Adrenal gland (tissue), 12 donors: ENCODE measurements around the gene C14orf132. TPM values are rescaled to one million over a fixed set of nuclear protein-coding genes. Genes with fewer than 3 reads are reported as not detected.

ENCODE experiments used
- DNase-seq, 7 donors: peaks; one replicate each; pipeline ENCODE4 v3.0.0-alpha.2; 2019 to 2020
- H3K27ac ChIP-seq, 5 donors: fragments of 200-600 bp; sonication (generic) in 4 of 5; 1 replicate in 3 of 5; 2 replicates in 2 of 5; pipeline versions ENCODE4 v1.5.1 to v1.8.0; 2016 to 2020; ENCODE audit warnings: mild to moderate bottlenecking in 1 of 5
- H3K27me3 ChIP-seq: fragments of 200-600 bp; 2 replicates; pipeline ENCODE4 v1.8.0; 2021
- H3K36me3 ChIP-seq, 2 donors: fragments of 200-600 bp; replicated peaks in 1 of 2; 1 replicate in 1 of 2; 2 replicates in 1 of 2; pipeline versions ENCODE4 v1.5.1 to v1.8.0; 2018 to 2022
- H3K4me1 ChIP-seq, 2 donors: fragments of 200-600 bp; replicated peaks in 1 of 2; 1 replicate in 1 of 2; 2 replicates in 1 of 2; pipeline versions ENCODE4 v1.5.1 to v1.8.0; 2018 to 2021
- H3K4me3 ChIP-seq, 4 donors: fragments of 200-600 bp; sonication (generic) in 3 of 4; one replicate each; pipeline ENCODE4 v1.5.1; 2016 to 2018
- H3K9me3 ChIP-seq, 3 donors: fragments of 200-600 bp; sonication (generic) in 1 of 3; replicated peaks in 1 of 3; 1 replicate in 2 of 3; 2 replicates in 1 of 3; pipeline versions ENCODE4 v1.5.1 to v1.8.0; 2016 to 2021
- CTCF ChIP-seq, 6 experiments: fragments of 450-650 bp in 4 of 6; fragments of 200-600 bp in 2 of 6; sonication (generic) in 1 of 6; IDR thresholded peaks; 1 replicate in 5 of 6; 2 replicates in 1 of 6; pipeline versions ENCODE4 v1.5.1 to v1.8.0; 2016 to 2021; ENCODE audit warnings: antibody characterized with exemption in 6 of 6, mild to moderate bottlenecking in 2 of 6, moderate library complexity in 1 of 6
- POLR2A ChIP-seq, 2 donors: fragments of 450-650 bp; IDR thresholded peaks; one replicate each; pipeline ENCODE4 v1.6.1; 2017; ENCODE audit warnings: antibody characterized with exemption in 2 of 2, mild to moderate bottlenecking in 2 of 2, moderate library complexity in 1 of 2
- whole genome bisulfite sequencing, 4 donors: extraction: QIAGEN DNeasy Blood & Tissue Kit in 2 of 4; methylation state at CpG; one replicate each; pipeline versions ENCODE4 v1.1.5 to v1.1.7; 2013 to 2017; 5-methylcytosine and 5-hydroxymethylcytosine counted together
- intact Hi-C, 2 donors: fragments of 100-400 bp; cut with DNase I; formaldehyde crosslinking; loops; one replicate each; pipeline versions ENCODE4 v1.14.1 to v1.15.0; 2022 to 2023
- polyA plus RNA-seq, 3 donors: library from polyadenylated mRNA; stranded (reverse); fragments of 200-250 nt in 2 of 3; fragments of 350-450 nt in 1 of 3; fragmentation: Illumina TruSeq in 1 of 3; extraction: RNeasy Lipid Tissue Mini Kit (QIAGEN cat#74804) in 1 of 3; gene quantifications; one replicate each; pipeline ENCODE4 v1.2.3, GENCODE V29; 2013 to 2014
- total RNA-seq, 9 donors: library from RNA; depleted of rRNA in 4 of 9; stranded (reverse); fragments of >200 nt in 4 of 9; fragments of 120-200 nt in 1 of 9; fragmentation: NEBNext Ultra II Directional in 1 of 9; extraction: Animal tissue kit (Norgen Biotek cat#: 25700) in 1 of 9; gene quantifications; one replicate each; pipeline versions ENCODE4 v1.1.0 to v1.2.4, GENCODE V29; 2013 to 2023
- donor health status: healthy with polysubstance abuse.
- donor health status: Bipolar disorder and iron deficiency.
- donor health status: DM: yes; HTN: yes; CAD: no.
- donor health status: DM: no; HTN: no; CAD: no.
- donor health status: DM: no; HTN: no; CAD: no.
- donor health status: DM: yes; HTN: yes; CAD: no.

C14orf132 gene
- total and polyA plus RNA-seq, 12 donors: 4.5 to 34.8 (median 11.8) TPM

GRCh38 chr14:96122496-96122895, 83.3 kb downstream of the C14orf132 start:
- TF ChIP-seq CTCF (IDR thresholded peaks at IDR 0.05) (no peak), POLR2A (IDR thresholded peaks at IDR 0.05) (no peak)
- no peaks in the 10 kb centered on the region for H3K27me3 ChIP-seq
- H3K27ac ChIP-seq: peak overlapping the region in 1 of 5 donors; percentile 17
- no peaks in the 10 kb centered on the region for H3K9me3 ChIP-seq
- 56 to 71% (median 59%) methylated on average over 6 of the region's 6 CpGs for WGBS, 4 donors
- intact Hi-C loops: no loop called here
- peaks cover 0 to 3% of the 10 kb centered on the region in 2 donors for H3K4me1 ChIP-seq
- peak in 3 of 7 donors; percentile 13 to 35 (median 22) for DNase-seq
- no peaks in the 10 kb centered on the region for H3K36me3 ChIP-seq
- H3K4me3 ChIP-seq: no peak overlapping the region

GRCh38 chr14:96125536-96125935, 86.4 kb downstream of the C14orf132 start:
- 23 to 29% (median 28%) methylated on average over 3 of the region's 3 CpGs for WGBS, 4 donors
- no peak for TF ChIP-seq CTCF (IDR thresholded peaks at IDR 0.05)
- TF ChIP-seq POLR2A (IDR thresholded peaks at IDR 0.05): no peak
- no peaks in the 10 kb centered on the region for H3K36me3 ChIP-seq
- intact Hi-C loops: no loop called here
- no peaks in the 10 kb centered on the region for H3K27me3 ChIP-seq
- H3K4me1 ChIP-seq: peaks cover 0 to 3% of the 10 kb centered on the region in 2 donors
- peak overlapping the region in 1 of 5 donors; percentile 57 for H3K27ac ChIP-seq
- DNase-seq: peak in 5 of 7 donors; percentile 16 to 77 (median 39)
- no peak overlapping the region for H3K4me3 ChIP-seq
- H3K9me3 ChIP-seq: no peaks in the 10 kb centered on the region

GRCh38 chr14:96126339-96126782, 87.2 kb downstream of the C14orf132 start:
- H3K36me3 ChIP-seq: no peaks in the 10 kb centered on the region
- H3K27me3 ChIP-seq: no peaks in the 10 kb centered on the region
- no peak for TF ChIP-seq CTCF (IDR thresholded peaks at IDR 0.05)
- no peak for TF ChIP-seq POLR2A (IDR thresholded peaks at IDR 0.05)
- intact Hi-C loops: no loop called here
- no peaks in the 10 kb centered on the region for H3K9me3 ChIP-seq
- 50 to 58% (median 56%) methylated on average over 7 of the region's 7 CpGs for WGBS, 4 donors
- peak in 2 of 7 donors; percentile 11 to 20 for DNase-seq
- H3K4me3 ChIP-seq: no peak overlapping the region
- peaks cover 0 to 3% of the 10 kb centered on the region in 2 donors for H3K4me1 ChIP-seq
- H3K27ac ChIP-seq: peak overlapping the region in 1 of 5 donors; percentile 57

- H3K27ac ChIP-seq: peak overlapping the region in 1 of 5 donors; percentile 57
Observed at GRCh38 chr14:96126783-96127271, 87.7 kb downstream of the C14orf132 start.

More at GRCh38 chr14:96126783-96127271, 87.7 kb downstream of the C14orf132 start:
- intact Hi-C loops: no loop called here
- peak in 2 of 7 donors; percentile 5 to 9 for DNase-seq
- Histone ChIP-seq H3K4me3 (no peak overlapping the region), H3K9me3 (no peaks in the 10 kb centered on the region), H3K36me3 (no peaks in the 10 kb centered on the region), H3K27me3 (no peaks in the 10 kb centered on the region), H3K4me1 (peaks cover 0 to 3% of the 10 kb centered on the region in 2 donors)
- 69 to 76% (median 75%) methylated on average over 4 to 5 of the region's 5 CpGs for WGBS, 4 donors
- TF ChIP-seq CTCF (IDR thresholded peaks at IDR 0.05) (no peak), POLR2A (IDR thresholded peaks at IDR 0.05) (no peak)
